HG02759 (cell line): ENCODE data around the gene POLR2E.

Source experiments
- ATAC-seq: cut with Tn5 transposase; IDR thresholded peaks from one replicate; pipeline ENCODE4 v1.9.1; 2021; ENCODE audit warnings: mild to moderate bottlenecking, moderate library complexity; ENCODE audit not compliant: unreplicated experiment

The POLR2E gene

GRCh38 chr19:1098177-1099051 lies 3.2 kb upstream of the POLR2E start:
- ATAC-seq = no peak

DNA sequence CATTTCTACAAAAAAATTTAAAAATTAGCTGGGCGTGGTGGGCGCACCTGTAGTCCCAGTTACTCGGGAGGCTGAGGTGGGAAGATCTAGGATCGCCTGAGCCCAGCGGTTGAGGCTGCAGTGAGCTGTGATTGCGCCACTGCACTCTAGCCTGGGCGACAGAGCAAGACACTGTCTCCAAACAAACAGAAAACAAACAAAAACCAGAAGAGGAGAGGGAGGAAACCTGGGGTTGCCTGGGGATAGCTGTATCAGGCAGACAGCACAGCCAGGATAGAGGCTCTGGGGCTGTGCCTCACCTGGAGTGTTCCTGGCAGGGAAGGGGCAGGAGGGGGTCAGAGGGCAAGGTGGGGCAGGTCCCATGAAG lies 2.6 kb upstream of the POLR2E start:
- no peak for ATAC-seq

- ATAC-seq = no peak
Measured at GRCh38 chr19:1094655-1094977, 559 bp downstream of the POLR2E start.

DNA sequence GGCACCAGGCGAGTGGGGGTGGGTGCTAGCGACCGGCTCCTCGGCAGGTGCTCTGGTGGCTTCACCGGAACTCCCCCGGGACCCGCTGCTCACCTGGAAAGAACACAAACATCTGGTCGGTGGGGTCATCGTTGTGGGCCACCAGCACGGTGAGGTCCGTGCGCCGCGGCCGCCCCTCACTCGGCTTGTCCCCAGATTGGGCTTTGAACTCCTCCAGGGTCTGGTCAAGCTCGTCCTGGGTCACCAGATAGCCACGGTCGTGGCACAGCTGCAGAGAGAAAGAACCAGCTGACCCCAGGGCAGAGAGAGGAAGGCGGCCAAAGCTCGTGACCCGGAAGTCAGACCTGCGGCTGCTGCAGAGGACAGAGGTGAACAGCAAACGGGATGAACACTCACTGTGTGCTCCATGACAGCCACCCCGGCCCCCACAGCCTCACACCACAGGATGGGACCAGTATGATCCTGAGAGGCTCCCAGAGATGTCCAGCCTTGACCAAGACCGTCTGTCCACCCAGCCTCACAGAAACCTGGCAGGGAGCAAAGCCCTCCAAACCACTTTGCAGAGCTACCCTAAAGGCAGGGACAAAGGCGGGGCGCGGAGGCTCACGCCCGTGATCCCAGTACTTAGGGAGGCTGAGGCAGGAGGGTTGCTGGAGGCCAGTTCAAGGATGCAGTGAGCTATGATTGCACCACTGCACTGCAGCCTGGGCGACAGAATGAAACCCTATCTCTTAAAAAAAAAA lies 1.2 kb downstream of the POLR2E start:
- no peak for ATAC-seq

- no peak for ATAC-seq
Measured at GRCh38 chr19:1093330-1093729, 1.8 kb downstream of the POLR2E start.

DNA sequence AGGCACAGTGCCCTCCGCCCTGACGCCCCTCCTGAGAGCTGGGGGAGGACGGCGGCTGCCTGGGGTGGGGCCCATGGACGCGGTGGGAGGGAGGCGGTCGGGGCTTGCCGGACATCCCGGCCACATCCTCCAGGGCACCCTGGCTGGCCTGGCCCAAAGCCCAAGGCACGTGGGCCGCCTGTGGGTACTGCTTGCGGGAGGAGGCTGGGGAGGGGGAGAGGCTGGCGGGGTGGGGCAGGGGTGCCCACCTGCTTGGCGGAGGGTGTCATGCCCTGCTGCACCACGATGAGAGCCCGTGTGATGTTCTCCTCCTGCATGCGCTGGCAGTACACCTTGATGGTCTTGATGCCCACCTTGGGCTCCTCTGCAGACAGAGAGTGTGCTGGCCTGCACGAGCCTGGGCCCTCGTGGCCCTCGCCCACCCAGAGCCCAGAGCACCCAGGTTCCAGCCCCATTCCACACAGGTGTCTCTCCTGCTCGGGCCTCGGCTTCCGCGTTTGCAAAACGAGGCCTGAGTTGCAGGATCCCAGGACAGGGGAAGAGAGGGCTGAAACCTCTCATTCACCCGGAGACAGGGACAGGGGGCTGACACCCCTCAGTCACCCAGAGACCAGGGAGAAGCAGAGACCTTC lies 3.5 kb downstream of the POLR2E start:
- ATAC-seq = no peak

GRCh38 chr19:1090731-1091543 lies 4.2 kb downstream of the POLR2E start:
- ATAC-seq = no peak

- no peak for ATAC-seq
Measured at GRCh38 chr19:1089891-1090290, 5.3 kb downstream of the POLR2E start.

DNA sequence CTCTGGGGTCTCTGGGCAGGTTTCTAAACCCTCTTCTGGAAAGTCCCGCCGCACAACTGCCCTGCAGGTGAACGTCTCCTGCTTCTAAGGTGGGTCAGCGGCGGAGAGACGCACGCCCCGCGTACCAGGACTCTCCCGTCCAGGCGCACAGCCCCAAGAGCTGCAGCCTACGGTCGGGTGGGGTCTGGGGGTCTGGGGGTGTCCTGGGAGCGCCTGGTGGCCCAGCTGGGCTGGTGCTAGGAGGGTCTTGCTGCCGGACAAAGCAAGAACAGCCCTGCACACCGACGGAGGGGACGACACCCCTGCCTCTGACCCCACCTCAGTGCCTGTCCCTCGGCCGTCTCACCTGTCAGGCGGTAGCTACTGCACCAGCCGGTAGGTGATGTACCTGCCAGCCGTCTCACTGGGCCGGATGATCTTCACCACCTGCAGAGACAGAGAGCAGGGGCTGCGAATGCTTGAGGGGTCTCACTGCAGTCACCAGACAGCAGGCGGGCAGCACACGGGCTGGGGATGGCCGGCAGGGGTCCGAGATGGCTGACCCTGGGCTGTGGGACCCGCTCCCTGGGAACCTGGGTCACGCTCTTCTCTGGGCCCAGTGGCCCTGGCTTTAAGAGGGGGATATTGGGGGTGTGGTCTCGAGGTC lies 5.9 kb downstream of the POLR2E start:
- no peak for ATAC-seq

DNA sequence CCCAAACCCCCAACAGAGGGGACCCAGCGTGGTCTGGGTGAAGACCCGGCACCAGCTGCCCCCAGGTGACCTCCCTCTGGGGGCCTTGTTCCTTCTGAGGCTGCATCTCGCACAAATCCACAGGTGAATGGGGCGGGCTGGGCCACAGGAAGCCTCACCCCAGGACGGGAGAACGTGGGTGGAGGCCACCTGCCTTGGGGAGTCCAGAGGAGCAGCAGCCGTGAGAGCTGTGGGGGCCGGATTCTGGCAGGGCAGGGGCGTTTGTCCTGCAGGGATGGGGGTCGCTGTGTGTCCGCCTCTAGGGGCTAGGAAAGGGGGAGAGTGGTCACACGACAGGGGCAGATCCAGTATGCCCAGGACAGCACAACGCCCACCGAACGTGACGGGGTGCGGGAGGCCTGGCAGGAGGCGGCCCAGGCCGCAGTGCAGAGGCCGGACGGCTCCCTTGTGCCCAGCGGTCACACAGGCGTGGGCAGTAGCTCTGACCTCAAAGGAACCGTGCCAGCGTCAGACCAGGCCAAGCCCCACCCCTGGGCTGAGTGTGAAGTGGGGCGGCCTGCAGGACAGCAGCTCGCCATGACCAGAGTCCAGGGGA lies 6.7 kb downstream of the POLR2E start:
- no peak for ATAC-seq

GRCh38 chr19:1087813-1088415 lies 7.3 kb downstream of the POLR2E start:
- ATAC-seq = no peak

GRCh38 chr19:1086613-1087012 lies 8.6 kb downstream of the POLR2E start:
- no peak for ATAC-seq

- no peak for ATAC-seq
Measured at GRCh38 chr19:1085676-1086442, 9.3 kb downstream of the POLR2E start.

DNA sequence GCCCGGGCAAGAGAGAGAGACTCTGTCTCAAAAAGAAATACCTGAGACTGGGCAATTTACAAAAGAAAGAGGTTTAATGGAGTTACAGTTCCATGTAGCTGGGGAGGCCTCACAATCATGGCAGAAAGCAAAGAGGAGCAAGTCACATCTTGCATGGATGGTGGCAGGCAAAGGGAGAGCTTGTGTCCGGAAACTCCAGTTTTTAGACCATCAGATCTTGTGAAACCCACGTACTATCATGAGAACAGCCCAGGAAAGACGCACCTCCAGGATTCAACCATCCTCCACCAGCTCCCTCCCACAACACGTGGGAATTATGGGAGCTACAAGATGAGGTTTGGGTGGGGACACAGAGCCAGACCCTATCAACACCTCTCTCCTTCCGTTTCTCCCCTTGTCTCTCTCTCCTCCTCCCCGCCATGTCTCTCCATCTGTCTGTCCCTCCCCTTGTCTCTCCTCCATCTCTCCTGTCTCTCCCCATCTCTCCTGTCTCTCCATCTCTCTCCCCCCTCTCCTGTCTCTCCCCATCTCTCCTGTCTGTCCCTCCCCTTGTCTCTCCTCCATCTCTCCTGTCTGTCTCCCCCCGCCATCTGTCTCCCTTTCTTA lies 10.0 kb downstream of the POLR2E start:
- ATAC-seq = no peak

GRCh38 chr19:1084024-1084868 lies 10.9 kb downstream of the POLR2E start:
- ATAC-seq = no peak

DNA sequence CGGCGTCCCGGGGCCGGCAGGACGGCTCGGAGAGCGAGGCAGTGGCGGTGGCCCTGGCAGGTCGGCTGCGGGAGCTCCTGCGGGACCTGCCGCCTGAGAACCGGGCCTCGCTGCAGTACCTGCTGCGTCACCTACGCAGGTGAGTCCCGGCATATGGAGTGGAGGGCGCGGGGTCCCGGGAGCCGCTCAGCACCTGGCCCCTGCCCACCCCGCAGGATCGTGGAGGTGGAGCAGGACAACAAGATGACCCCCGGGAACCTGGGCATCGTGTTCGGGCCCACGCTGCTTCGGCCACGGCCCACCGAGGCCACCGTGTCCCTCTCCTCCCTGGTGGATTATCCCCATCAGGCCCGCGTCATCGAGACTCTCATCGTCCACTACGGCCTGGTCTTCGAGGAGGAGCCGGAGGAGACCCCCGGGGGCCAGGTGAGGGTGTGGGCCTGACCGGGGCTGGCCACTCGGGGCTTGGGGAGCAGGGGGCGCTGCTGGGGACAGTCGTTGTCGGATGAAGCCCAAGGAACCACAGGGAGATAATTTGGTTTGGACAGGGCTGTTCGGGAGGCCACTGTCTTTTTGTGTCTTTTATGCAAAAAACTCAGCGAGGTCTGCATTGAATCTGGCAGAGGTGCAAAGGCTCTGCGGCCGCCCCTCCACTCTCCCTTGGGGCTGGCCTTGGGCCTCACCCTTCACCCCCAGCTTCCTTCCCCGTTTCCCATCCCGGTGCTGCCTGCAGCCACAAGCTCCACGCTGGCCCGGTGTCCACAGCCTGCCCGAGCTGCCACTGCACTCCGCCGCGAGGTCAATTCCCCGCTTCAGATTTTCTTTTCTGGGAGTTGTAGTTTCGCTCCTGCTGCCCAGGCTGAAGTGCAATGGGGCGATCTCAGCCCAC lies 12.0 kb downstream of the POLR2E start:
- ATAC-seq = no peak
